ENCODE data around the gene MYO9A.

The MYO9A gene

GRCh38 chr15:71808311-71809020 is 309.5 kb downstream of the MYO9A start:
- no peak for DNase-seq (ENCODE audit: low read depth)
- no peak for TF ChIP-seq CTCF (conservative IDR thresholded peaks at IDR 0.05; ENCODE audit: control insufficient read depth, insufficient read depth, low read depth, low read length)
- no peak overlapping the region for H3K4me3 ChIP-seq (ENCODE audit: control insufficient read depth, low read depth, low read length)

GRCh38 chr15:71807691-71808091 is 310.3 kb downstream of the MYO9A start:
- DNase-seq (ENCODE audit: low read depth): no peak
- no peak for TF ChIP-seq CTCF (conservative IDR thresholded peaks at IDR 0.05; ENCODE audit: control insufficient read depth, insufficient read depth, low read depth, low read length)
- no peak overlapping the region for H3K4me3 ChIP-seq (ENCODE audit: control insufficient read depth, low read depth, low read length)

GRCh38 chr15:71807125-71807629 is 310.8 kb downstream of the MYO9A start:
- no peak for DNase-seq (ENCODE audit: low read depth)
- no peak for TF ChIP-seq CTCF (conservative IDR thresholded peaks at IDR 0.05; ENCODE audit: control insufficient read depth, insufficient read depth, low read depth, low read length)
- no peak overlapping the region for H3K4me3 ChIP-seq (ENCODE audit: control insufficient read depth, low read depth, low read length)

DNA sequence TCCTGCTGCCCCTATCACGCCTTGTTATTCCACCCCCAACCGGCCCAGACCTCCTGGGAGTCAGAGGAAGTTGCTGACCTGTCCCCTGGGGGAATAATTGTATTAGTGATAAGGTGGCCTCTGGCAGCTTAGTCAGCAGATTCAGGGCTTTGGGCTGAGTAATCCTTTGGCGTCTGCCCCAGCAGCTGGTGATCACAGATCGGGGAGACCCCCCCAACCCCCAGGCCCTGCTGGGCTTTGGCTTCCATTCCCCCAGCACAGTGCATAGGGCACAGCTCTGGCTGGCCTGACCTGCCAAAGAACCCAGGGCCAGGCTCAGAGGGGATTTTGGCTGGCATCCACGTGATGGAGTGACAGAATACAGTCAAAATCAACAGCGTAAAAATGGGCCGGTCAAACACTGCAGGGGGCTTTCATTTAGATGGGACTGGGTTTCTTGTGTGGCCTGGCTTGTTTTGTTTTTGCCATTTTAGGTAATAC is 311.5 kb downstream of the MYO9A start:
- no peak for TF ChIP-seq CTCF (conservative IDR thresholded peaks at IDR 0.05; ENCODE audit: control insufficient read depth, insufficient read depth, low read depth, low read length)
- DNase-seq (ENCODE audit: low read depth): peak; percentile 52
- H3K4me3 ChIP-seq (ENCODE audit: control insufficient read depth, low read depth, low read length): no peak overlapping the region

DNA sequence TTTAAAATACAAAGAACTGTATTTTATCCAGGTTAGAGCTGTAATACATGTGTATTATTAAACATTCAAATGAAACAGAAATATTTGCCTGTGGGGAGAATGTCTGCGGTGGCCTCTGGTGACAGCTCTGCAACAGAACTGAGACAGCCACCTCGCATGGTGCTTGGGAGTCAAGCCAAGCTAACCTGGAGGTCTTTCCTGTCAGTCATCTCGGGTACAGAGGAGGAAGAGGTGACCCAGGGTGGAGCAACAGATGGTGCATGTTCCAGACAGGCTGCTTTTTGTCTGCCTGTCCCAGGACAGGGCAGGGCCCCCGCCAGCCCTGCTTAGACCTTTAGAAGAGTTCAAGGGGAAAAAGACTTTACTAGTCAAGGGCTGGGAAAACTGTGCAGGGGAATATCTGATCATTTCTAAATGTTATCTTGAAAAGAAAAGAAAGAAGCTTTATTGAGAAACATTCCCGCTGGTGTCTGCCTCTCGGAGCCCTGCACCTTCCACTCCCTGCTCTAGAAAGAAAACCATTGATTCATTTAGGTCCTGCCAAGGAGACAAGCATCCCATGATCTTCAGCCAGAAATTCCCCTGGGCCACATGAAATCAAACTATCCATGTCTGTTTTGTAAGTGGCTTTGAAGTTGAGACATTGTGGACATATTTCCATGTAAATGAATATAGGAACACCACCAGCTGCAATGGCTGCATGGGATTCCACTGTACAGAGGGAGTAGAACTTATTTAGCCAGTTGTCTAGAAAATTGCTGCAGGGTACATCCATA is 313.1 kb downstream of the MYO9A start:
- H3K4me3 ChIP-seq (ENCODE audit: control insufficient read depth, low read depth, low read length): no peak overlapping the region
- DNase-seq (ENCODE audit: low read depth): no peak
- no peak for TF ChIP-seq CTCF (conservative IDR thresholded peaks at IDR 0.05; ENCODE audit: control insufficient read depth, insufficient read depth, low read depth, low read length)

DNA sequence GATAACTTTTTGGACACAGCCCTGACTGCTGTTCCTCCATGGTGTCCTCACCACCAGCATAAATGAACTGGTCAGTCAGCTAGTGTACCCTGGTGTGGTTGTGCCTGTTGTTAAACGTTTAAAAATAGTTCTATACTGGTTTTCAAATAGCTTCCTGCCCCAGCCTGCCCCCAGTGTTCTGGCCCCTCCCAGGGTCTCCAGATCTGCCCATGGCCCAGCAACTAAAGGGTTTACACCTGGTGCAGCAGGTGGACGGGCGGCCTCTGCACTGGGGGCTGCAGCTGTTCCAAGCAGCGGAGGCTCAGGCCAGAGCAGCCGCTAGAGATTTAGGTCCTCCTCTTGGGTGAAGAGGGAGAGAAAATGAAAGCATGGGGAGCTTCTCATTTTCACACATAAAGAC is 313.7 kb downstream of the MYO9A start:
- TF ChIP-seq CTCF (conservative IDR thresholded peaks at IDR 0.05; ENCODE audit: control insufficient read depth, insufficient read depth, low read depth, low read length): no peak
- no peak for DNase-seq (ENCODE audit: low read depth)
- H3K4me3 ChIP-seq (ENCODE audit: control insufficient read depth, low read depth, low read length): no peak overlapping the region

All from fibroblast of mammary gland (primary cell).